Caco-2 (cell line): Measurements from ENCODE around the gene RYK. TPM values are rescaled to one million over a fixed set of nuclear protein-coding genes. Genes with fewer than 3 reads are reported as not detected.

Source experiments
- BruUV-seq: library from RNA; stranded (reverse); fragments of 400-500 nt; replicated peaks from 2 replicates; lab custom pipeline; 2021; lab: Mats Ljungman, UMichigan
- CTCF ChIA-PET: fragments of 300-600 bp; sonication (Branson Sonifier 250); formaldehyde crosslinking; loops from one replicate; lab custom pipeline; 2022; ENCODE audit warnings: antibody characterized with exemption; lab: Charles Lee
- POLR2A ChIA-PET: fragments of 300-600 bp; sonication (Branson Sonifier 250); formaldehyde crosslinking; loops from one replicate; lab custom pipeline; 2022; ENCODE audit warnings: antibody characterized with exemption; lab: Charles Lee
- DNase-seq, 2 experiments: peaks; one replicate each; pipeline versions ENCODE4 v3.0.0 to v3.0.0-alpha.2; 2020 to 2022
- H3K27me3 ChIP-seq: replicated peaks from 2 replicates; pipeline ENCODE4 v1.6.0; 2011; ENCODE audit warnings: low read length; ENCODE audit not compliant: control insufficient read depth, insufficient read depth
- H3K36me3 ChIP-seq: 2 replicates; pipeline ENCODE4 v1.5.1; 2011; ENCODE audit warnings: low read length; ENCODE audit not compliant: control insufficient read depth, insufficient read depth
- H3K4me1 ChIP-seq: fragments of 250-450 bp; sonication (Bioruptor Pico); 2 replicates; pipeline ENCODE4 v1.5.1; 2020; ENCODE audit warnings: mild to moderate bottlenecking
- H3K4me3 ChIP-seq: 2 replicates; pipeline ENCODE4 v1.5.1; 2011; ENCODE audit warnings: low read depth, mild to moderate bottlenecking, control low read depth, low read length
- H3K9me3 ChIP-seq: fragments of 250-450 bp; sonication (Bioruptor Pico); 2 replicates; pipeline ENCODE4 v1.5.1; 2020; ENCODE audit warnings: mild to moderate bottlenecking, moderate library complexity
- H3K27ac Mint-ChIP-seq: one replicate; pipeline ENCODE4 v1.8.0; 2022; ENCODE audit warnings: mixed read lengths; ENCODE audit not compliant: unreplicated experiment
- H3K27me3 Mint-ChIP-seq: one replicate; pipeline ENCODE4 v1.8.0; 2022; ENCODE audit warnings: mixed read lengths; ENCODE audit not compliant: insufficient read depth, unreplicated experiment
- H3K36me3 Mint-ChIP-seq: one replicate; pipeline ENCODE4 v1.8.0; 2022; ENCODE audit warnings: mild to moderate bottlenecking, mixed read lengths; ENCODE audit not compliant: insufficient read depth, unreplicated experiment
- H3K4me1 Mint-ChIP-seq: one replicate; pipeline ENCODE4 v1.8.0; 2022; ENCODE audit warnings: low read depth, mixed read lengths; ENCODE audit not compliant: unreplicated experiment
- H3K4me3 Mint-ChIP-seq: one replicate; pipeline ENCODE4 v1.8.0; 2022; ENCODE audit warnings: mild to moderate bottlenecking, moderate library complexity, mixed read lengths; ENCODE audit not compliant: unreplicated experiment
- H3K9me3 Mint-ChIP-seq: one replicate; pipeline ENCODE4 v1.8.0; 2022; ENCODE audit warnings: mixed read lengths; ENCODE audit not compliant: unreplicated experiment
- intact Hi-C: fragments of 100-400 bp; cut with micrococcal nuclease; formaldehyde crosslinking; loops from one replicate; pipeline ENCODE4 v1.10.0; 2022; ENCODE audit not compliant: unreplicated experiment
- total RNA-seq: library from RNA; stranded (reverse); gene quantifications from 2 replicates; pipeline ENCODE4 v1.2.3, GENCODE V29; 2022
- TF ChIP-seq, protein P1 (sequence below), 2 experiments: fragments of 200-600 bp in 1 of 2; IDR thresholded peaks; 1 replicate in 1 of 2; 2 replicates in 1 of 2; pipeline versions ENCODE4 v1.5.1 to v1.8.0; 2011 to 2022; ENCODE audit warnings: antibody characterized with exemption in 1 of 2, control low read depth in 1 of 2, inconsistent platforms in 1 of 2, low read depth in 1 of 2, low read length in 1 of 2, mild to moderate bottlenecking in 1 of 2, moderate library complexity in 1 of 2; ENCODE audit not compliant: insufficient read depth in 1 of 2, severe bottlenecking in 1 of 2, unreplicated experiment in 1 of 2

The RYK gene
- total RNA-seq, 1 experiment from 2014 or later: 102 TPM

DNA sequence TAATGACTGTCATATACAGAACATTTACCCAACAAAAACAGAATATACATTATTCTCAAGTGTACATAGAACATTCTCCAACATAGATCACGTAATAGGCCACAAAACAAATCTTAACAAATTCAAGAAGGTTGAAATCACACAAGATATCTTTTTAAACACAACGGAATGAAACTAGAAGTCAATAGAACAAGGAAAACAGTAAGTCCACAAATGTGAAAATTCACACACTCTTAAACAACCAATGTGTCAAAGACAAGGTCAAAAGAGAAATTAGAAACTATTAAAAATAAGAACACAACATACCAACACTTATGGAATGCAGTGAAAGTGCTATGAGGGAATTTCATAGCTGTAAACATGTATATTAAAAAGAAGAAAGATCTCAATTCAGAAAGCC is 139.7 kb downstream of the RYK start:
- H3K4me3 Mint-ChIP-seq: no peak overlapping the region
- intact Hi-C loops: no loop called here
- H3K4me1 Mint-ChIP-seq: no peaks in the 10 kb centered on the region
- H3K27ac Mint-ChIP-seq: no peak overlapping the region
- no peaks in the 10 kb centered on the region for H3K27me3 Mint-ChIP-seq
- 0 out of 2 replicates have a peak, but pooled peaks cover 4% of the 10 kb centered on the region for H3K9me3 ChIP-seq
- POLR2A ChIA-PET: no interaction called here
- TF ChIP-seq, protein P1, sequence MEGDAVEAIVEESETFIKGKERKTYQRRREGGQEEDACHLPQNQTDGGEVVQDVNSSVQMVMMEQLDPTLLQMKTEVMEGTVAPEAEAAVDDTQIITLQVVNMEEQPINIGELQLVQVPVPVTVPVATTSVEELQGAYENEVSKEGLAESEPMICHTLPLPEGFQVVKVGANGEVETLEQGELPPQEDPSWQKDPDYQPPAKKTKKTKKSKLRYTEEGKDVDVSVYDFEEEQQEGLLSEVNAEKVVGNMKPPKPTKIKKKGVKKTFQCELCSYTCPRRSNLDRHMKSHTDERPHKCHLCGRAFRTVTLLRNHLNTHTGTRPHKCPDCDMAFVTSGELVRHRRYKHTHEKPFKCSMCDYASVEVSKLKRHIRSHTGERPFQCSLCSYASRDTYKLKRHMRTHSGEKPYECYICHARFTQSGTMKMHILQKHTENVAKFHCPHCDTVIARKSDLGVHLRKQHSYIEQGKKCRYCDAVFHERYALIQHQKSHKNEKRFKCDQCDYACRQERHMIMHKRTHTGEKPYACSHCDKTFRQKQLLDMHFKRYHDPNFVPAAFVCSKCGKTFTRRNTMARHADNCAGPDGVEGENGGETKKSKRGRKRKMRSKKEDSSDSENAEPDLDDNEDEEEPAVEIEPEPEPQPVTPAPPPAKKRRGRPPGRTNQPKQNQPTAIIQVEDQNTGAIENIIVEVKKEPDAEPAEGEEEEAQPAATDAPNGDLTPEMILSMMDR (IDR thresholded peaks at IDR 0.05; ENCODE audit: insufficient read depth in 1 of 2, low read depth in 1 of 2, low read length in 1 of 2, severe bottlenecking in 1 of 2, unreplicated experiment in 1 of 2): no peak
- no peak overlapping the region for H3K4me3 ChIP-seq
- BruUV-seq: no TSS peak
- DNase-seq: no peak
- H3K27me3 ChIP-seq: no peaks in the 10 kb centered on the region
- peaks cover 10% of the 10 kb centered on the region for H3K36me3 Mint-ChIP-seq
- CTCF ChIA-PET: no interaction called here
- peaks cover 8% of the 10 kb centered on the region for H3K9me3 Mint-ChIP-seq
- H3K4me1 ChIP-seq: no peaks in the 10 kb centered on the region
- no peaks in the 10 kb centered on the region for H3K36me3 ChIP-seq

Other genes starting within 250 kb of the RYK start
- 2.2 and 2.5 TPM in 2 replicates for gene SLCO2A1, start 220.9 kb downstream of the RYK start, total RNA-seq
- 220 and 271 TPM in 2 replicates for gene AMOTL2, start 123.6 kb upstream of the RYK start, total RNA-seq
- gene ANAPC13, start 235.1 kb upstream of the RYK start, total RNA-seq: 47.6 and 57.0 TPM in 2 replicates
- gene CEP63, start 235.2 kb upstream of the RYK start, total RNA-seq: 21.3 and 21.9 TPM in 2 replicates